GM13976 (cell line): ENCODE results near the gene NAV1.

Experiments used
- DNase-seq: peaks from one replicate; pipeline ENCODE4 v3.0.0; 2012; ENCODE audit warnings: low spot score
- in situ Hi-C: fragments of 300-500 bp; cut with MboI; formaldehyde crosslinking; loops from one replicate; pipeline ENCODE4 v1.12.0; 2022; ENCODE audit warnings: low sequenced_read_pairs, mixed read lengths, inconsistent platforms; ENCODE audit not compliant: unreplicated experiment
- TF ChIP-seq, protein P1 (sequence below): IDR thresholded peaks from 2 replicates; pipeline ENCODE4 v1.5.1; 2012; ENCODE audit warnings: borderline replicate concordance, mild to moderate bottlenecking; ENCODE audit not compliant: insufficient read depth; ENCODE audit errors: extremely low read depth, missing control alignments, control extremely low read depth

Gene NAV1

DNA sequence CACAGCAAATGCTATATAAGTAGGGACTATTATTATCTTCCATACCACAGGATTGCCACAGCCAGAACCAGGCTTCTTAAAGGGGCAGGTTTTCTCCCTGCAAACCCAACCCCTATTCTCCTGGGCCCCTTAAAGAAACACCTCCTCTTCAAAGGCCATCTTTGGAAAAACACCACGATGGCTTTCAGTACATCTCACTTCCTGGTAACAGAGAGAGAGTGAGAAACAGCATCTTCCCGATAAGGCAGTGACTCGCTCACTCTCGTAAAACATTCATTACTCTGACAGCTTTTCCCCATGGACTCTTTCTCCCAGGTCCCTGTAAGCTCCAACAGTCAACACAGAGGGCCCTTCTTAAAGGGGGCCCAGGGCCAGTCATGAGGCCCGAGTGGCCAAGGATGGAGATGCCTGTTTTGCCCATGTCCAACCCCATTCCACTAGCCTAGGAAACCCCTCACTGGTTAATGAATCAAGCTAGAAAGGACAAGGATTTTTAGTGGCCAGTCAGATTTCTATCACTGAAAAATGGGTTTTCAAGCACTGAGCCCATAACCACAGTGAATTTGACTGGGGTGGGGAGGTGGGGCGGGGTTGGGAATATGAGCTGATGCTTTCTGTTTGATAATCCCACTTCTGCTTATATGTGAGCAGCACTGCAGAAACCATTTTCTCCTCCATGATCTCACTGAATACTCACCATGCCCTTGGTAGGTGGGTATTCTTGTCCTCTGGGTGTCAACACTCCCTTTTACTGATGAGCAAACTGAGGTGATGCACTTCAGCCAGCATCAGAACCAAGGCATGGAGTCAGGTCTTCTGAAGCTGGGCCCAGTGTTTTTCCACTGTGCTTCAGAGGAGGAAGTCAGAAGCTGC is 3.6 kb upstream of the NAV1 start:
- no peak for DNase-seq
- in situ Hi-C loops, result no loop called here
- TF ChIP-seq, protein P1, sequence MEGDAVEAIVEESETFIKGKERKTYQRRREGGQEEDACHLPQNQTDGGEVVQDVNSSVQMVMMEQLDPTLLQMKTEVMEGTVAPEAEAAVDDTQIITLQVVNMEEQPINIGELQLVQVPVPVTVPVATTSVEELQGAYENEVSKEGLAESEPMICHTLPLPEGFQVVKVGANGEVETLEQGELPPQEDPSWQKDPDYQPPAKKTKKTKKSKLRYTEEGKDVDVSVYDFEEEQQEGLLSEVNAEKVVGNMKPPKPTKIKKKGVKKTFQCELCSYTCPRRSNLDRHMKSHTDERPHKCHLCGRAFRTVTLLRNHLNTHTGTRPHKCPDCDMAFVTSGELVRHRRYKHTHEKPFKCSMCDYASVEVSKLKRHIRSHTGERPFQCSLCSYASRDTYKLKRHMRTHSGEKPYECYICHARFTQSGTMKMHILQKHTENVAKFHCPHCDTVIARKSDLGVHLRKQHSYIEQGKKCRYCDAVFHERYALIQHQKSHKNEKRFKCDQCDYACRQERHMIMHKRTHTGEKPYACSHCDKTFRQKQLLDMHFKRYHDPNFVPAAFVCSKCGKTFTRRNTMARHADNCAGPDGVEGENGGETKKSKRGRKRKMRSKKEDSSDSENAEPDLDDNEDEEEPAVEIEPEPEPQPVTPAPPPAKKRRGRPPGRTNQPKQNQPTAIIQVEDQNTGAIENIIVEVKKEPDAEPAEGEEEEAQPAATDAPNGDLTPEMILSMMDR, result no peak

DNA sequence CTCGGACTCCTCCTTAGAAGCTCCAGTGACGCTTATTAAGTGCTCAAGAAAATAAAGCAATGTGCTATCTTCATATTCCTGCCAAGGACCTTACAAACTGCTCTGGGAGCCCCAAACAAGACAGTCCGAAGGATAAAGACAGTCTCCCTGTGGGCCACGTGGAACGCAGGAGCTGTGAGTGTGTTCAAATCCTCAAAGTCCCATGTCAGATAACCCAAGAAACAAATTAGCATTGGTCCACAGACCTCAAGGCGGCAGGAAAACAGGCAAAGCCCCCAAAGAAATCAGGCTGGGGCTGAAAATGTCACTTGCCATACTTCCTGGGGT is 3.0 kb upstream of the NAV1 start:
- in situ Hi-C loops, result no loop called here
- TF ChIP-seq, protein P1, result no peak
- no peak for DNase-seq

DNA sequence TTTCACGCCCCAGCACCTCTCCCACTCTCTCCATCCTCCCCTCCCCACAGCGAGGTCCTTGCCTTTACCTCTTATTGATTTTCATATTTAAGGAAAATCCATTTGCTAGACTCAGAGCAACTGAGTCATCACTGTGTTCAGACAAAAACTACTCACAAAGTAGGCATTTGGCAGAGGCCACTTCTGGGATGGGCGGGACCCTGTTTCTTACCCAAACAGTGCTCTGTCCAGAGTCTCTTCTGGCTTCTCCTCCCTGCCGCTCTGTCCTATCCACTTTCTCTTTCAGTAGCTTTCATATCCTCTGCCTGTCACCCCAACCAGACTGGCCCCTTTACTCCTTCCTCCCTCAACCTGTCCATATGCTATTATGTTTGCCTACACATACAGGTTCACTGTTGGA is 2.4 kb upstream of the NAV1 start:
- TF ChIP-seq, protein P1, result no peak
- in situ Hi-C loops, result no loop called here
- DNase-seq, result no peak

DNA sequence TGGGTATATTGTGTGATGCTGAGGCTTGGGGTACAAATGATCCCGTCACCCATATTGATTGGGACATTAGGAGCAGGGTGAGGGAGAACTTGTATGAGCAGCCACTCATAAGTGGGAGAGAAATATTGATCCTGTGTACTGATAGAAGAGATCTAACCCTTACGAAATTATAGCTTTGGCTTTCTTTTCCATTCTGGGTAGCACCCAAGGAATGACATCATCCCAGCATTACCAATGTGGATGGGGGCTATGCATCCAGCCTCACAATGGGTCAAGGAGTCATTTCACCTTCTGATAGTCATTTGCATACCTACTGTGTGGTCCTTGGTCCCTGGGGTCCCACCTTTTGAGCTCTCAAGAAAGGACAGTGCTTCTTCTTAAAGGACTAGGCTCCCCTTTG is 1.9 kb upstream of the NAV1 start:
- in situ Hi-C loops, result no loop called here
- TF ChIP-seq, protein P1, result no peak
- no peak for DNase-seq

DNA sequence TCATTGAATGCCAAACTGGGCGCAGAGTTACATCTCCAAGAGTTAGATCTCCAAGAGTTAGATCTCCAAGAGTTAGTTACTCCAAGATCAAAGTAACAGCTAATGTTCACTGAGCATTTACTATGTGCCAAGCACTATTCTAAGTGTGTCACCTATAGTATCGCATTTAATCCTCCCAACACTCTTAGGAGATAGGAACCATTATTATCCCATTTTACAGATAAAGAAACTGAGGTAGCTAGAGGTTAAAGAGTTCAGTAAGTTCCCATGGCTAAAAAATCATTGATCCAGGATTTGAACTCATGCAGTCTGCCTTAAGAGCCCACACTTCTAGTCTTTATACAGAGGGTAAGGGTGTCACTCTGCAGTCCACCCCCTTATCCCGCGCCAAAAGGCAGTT is 1.5 kb upstream of the NAV1 start:
- TF ChIP-seq, protein P1, result no peak
- in situ Hi-C loops, result no loop called here
- DNase-seq, result no peak

DNA sequence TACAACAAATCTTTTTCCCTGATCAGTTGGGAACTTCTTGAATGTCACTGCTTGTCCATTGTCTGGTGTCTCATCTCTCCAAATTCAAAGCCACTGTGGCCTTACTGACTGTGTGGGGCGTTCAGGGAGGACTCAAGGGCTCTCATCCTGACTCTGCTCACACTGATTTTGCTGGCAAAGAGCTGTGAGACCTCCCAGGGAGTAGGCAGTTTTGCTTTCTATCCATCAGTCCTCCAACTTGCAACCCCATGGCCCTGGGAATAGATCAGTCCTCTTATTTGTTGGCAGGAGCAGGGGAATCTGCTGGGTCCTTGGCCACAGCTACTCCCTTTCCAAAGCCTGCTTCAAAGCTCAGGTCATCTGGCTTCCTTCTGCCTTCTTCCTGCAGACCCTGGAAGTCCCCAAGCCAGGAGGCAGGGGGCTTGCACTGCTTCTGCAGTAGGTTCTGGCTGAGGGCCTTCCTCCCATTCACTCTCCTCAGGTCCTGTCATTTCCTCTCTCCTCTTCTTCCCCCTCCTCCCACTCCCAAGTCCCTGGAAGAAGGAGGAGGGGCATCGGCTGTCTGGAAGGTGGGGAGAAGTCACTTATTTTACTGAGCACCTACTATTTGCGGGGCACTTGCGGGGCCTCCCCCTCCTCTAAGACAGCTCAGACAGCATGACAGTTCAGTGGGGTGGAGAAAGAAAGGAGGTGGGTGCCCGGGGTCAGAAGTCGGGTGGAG is 876 bp upstream of the NAV1 start:
- in situ Hi-C loops, result no loop called here
- no peak for DNase-seq
- TF ChIP-seq, protein P1, result no peak
